Fibroblast of skin of back (primary cell): ENCODE data around the gene MACIR.

Source experiments
- DNase-seq: peaks from one replicate; pipeline ENCODE4 v3.0.0-alpha.2; 2013

The MACIR gene

DNA sequence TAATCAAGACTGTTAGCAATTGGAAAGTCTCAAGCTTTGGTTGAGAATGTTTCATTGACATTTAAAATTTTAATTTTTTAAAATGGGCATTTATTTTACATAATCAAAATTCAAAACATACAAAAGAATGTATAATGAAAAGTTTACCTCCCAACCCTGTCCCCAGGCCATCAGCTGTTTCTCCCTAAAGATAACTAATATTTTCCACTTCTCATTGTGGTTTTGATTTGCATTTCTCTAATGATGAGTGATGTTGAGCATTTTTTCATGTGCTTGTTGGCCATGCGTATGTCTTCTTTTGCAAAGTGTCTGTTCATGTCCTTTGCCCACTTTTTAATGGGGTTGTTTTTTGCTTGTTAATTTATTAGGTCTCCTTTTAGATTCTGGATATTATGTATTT, 11.4 kb upstream of the MACIR start:
- DNase-seq: no peak

DNA sequence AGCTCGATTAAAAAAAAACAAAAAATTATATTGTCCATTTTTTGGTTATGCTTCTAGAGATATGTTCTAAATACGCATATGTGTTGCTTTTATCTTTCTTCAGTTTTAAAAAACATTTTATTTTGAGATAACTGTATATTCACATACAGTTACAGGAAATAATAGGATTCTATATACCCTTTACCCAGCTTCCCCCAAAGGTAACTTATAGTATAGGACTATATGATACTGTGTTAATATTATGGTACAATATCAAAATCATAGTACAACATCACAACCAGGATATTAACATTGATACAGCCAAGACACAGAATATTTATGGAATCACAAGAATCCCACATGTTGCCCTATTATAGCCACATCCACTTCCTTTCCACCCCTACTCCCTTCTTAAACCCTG, 9.5 kb upstream of the MACIR start:
- peak; percentile 39 for DNase-seq

DNA sequence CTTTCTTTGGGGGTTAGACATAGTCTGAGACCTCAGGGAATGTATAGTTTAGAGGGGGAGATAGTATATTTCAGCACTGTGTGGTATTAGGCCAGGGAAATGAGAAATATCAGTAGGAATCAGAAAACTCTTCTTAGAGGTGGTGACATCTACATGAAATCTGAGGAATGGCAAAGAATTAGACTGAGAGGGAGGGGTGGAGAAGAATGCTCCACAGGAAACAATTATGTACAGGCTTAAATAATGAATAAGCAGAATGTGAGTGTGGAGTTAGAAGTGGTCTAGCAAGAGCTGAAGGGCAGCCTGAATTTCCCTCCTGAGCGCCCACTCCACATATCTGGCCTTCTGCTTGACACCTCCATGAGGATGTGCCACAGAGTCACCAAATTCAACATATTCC, 3.6 kb upstream of the MACIR start:
- peak; percentile 31 for DNase-seq

DNA sequence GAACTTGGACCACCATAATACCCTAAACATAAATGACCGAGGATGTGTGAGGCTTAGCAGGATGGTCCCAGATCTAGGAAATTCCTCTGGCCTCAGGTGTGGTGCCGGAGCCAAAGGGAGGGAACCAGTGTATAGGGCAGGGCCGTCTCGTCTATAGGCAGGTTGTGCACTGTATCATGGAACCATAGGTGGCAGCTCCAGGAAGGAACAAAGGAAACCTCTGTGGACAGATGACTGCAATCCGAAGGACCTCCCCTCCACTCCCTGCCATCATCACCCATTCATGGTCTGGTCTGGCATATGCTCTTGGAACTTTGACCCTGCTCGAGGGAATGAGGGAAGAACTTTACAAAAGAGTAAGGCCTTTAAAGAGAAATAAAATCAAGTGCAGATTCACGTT, 2.9 kb upstream of the MACIR start:
- DNase-seq: no peak

DNA sequence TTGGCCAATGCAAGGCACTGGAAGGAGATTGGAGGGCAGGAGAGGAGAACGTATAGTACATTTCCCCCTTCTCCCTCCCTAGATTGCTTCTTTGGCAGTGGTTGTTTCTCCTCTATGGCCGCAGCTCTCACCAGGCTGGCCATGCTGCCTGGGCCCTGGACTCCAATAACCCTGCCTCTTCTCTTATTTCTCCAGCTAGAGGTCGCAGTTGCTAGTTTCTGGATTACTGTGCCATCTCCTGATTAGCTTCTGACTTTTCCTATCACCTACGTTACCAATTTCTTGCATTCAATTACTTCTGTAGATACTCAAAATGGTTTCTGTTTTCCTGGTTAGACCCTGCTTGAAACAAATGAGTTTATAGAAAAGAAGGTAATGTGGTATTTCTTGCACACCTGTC, 2.4 kb upstream of the MACIR start:
- DNase-seq: no peak

DNA sequence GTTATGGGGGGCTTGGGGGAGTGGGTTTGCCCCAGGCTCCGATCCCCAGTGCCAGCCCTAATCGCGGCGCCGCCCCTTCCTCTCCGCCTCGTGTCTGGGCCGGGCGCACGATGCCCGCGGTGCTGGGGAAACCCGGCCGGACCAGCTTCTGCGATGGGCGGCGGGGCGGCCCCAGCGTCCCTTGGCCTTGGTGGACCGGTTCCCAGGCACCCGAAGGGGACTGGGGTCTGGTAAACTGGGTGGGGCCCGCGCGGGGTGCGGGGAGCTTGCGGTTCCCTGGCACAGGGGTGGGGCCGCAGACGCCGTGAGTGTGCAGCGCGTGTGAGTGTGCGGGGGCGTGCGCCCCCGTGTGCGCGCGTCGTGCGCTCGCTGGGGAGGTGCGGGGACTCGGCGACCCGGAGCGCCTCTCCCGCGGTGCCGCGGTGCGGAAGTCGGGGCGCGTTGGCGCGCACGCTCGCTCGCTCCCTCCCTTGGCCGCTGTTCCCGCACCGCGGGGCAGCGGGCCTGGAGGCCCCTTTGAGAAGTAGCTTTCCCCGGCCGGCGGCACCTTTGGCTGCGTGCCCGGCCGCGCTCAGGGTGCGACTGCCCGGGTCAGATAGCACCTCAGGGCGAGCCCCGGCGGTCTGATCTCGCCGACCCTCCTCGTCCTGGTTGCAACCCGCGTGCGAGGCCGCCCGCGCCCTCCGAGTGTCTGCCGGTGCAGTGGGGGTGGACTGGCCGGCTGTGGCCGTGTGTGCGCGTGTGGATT, 568 bp downstream of the MACIR start:
- DNase-seq: peak; percentile 50

DNA sequence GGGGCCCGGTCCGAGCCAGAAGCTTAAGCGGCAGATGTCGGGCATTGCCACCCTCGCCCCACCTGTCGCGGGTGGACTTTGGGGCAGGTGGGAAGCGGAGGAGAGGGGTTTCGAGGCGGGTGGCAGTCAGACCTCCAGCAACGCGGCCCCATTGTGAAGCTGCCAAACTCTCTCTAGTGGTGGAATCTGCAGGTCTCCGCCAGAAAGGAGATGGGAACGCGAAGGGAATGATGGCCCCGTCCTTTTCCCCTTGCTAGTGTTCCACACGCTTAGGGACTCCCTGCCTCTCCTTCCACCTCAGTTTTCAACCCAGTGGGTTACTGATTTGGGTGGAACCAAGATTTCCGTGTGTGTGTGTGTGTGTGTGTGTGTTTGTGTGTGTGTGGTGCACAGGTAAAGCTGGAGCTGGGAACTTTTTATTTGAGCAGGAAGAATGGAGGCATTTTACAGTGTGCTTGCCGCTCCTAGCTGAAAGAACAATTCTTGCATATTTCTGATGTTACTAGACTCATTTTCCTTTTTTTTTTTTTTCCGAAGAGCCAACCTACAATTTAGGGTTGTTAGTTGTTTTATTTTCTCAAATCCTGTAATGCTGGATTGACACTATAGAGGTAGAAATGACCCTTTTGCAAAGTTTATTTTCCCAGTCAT, 1.3 kb downstream of the MACIR start:
- DNase-seq: peak; percentile 44

DNA sequence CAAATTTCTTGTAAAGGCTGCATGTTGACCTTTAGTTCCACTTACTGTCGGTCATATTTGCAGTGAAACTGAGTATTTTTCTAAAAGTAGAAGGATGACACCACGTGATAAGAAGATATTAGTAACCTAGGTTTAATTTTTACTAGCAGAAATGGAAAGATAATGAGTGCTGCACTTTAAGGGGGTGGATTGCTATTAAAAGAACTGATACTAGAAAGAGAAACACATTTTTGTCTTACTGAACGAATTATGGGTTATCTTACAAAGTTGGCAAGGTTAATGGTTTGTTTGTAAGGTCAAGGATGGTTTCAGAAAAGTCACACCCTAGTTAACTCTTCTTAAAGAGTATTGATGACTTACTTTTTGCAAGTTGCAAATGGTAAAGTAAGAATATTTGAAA, 2.4 kb downstream of the MACIR start:
- no peak for DNase-seq

DNA sequence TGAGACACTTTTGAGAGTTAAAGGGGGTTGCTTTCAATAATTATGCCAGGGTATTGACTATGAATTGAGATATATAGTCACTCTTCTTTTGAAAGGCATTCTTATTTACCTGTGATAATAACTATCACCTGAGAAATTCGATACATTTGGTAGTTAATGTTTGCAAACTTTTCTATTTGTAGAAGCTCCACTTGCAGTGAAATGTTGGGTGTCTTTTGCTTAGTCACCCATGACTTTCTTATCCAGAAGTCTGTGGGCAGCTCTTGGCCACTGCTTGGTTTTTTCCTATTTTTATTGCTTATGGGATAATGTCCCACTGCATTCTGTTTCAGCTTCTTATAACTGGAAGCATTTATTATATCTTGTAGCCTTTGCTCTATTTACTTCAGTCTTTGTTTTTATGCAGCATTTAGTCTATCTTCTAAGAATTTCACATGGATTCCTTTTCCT, 3.9 kb downstream of the MACIR start:
- peak; percentile 29 for DNase-seq

DNA sequence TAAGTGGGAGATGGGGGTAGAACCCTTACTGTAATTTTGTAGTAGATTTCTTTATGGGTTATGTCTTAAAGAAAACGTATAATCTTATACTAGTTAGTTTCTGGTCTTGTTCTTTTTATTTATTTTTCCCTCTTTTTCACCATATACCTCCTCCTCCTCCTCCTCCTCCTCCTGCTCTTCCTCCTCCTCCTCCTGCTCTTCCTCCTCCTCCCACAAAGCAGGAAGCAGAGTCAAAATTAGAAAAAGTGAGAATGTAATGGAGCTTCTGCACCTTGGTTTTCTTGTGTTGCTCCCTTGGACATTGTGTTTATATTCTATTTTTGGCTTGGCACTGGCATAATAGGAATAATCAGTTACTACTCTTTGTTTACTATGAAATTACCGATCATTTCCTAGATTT, 4.5 kb downstream of the MACIR start:
- no peak for DNase-seq

DNA sequence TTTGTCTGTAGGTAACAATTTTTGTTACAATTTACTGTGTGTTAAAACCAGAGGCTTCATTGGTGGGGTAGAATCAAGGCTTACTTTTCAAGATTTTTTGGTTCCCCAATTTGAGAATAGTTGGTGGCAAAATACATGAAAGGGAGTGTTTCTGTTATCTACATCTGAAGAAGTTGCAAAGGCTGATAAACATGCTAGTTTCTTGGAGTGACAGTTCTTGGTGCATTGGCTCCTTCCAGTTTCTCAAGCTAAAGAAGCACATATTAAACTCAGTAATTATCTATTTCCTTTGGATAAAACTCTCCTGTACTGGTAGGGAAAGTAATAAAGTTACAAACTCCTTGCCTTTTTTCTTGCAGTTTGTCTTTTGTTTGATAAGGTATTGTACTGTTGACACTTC, 5.9 kb downstream of the MACIR start:
- no peak for DNase-seq

DNA sequence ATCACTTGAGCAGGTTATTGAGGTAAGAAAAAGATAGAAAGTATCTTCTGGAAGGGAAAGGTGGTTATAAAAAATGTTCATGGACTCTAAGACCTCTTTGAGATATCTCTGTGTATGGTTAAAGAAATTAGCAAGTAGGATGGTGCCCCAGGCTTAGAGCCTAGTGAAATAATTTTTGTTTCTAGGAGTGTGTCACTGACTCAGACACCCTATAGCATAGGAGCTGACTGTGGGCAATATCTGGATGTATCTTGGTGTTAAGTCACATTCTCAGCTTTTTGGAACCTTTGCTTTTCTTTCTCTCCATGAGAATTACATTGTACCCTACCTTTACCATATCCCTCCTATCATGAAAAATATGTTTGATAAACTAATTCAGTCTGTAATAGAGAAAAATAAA, 12.0 kb downstream of the MACIR start:
- no peak for DNase-seq

DNA sequence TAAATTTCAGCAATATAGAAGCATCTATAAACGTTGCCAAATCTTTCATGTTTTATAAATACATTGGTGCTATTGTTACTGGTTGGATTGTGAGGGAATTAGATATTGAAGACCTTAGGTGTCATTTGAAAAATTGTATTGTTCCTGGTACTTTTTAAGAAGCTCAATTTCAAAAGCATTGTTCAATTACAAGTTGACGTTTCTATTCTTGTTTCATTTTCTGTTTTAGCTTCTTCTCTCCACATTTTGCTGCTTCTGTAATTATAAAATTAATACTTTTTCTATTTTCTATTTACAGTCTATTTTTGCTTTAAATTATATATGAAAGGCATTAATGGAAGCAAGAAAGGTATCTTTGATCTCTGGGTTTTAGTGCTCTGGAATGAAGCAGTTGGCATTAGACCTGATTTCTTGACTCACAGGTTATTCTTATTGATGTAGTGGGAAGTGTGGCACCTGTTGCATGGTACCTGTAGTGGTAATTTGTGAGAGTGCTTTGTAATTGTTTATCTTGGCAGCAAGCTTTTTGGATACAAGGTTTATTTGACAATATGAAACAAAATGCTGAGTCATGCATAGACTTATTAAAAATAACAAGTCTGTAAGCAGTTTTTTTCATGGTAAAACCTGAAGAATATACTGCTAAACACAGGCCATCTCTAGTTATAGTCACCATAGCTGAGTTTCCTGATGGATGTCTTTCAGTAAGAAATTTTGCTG, 13.2 kb downstream of the MACIR start:
- peak; percentile 13 for DNase-seq

DNA sequence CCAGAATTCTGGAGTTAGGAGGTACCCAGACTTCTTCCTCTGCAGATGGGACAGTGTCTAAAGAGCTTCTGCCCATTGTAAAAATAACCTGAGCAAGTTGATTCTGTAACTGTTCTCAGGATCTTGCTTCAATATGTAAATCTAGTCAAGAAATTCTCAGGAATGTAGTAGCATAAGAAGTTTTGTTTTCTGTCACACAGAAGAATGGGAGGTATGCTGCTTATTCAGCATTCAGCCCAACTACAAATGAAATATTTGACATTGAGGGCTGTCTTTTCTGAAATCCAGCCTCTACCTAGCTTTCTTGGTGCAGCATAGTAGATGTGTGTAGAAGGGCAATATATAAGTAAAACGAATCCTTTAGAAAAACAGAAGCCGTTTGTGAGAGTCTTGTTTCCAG, 13.8 kb downstream of the MACIR start:
- DNase-seq: peak; percentile 25

DNA sequence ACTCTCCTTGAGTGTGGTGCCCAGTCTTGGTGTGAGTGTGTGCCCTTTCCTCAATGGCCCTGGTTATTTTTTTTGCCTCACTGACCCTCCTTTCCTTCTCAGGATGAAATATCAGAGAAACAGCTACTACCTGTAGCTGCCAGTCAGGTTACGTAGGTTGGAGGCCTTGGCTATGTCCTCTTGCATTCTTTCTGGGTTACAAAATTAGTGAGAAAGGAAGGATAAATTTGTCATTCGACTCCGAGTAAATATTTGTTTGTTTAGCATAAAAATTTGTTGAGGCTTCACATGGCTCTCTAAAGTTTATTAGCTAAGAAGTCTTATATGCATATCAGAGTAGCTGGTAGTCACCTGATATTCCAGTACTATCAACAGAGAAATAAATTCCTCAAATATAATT, 15.4 kb downstream of the MACIR start:
- no peak for DNase-seq

DNA sequence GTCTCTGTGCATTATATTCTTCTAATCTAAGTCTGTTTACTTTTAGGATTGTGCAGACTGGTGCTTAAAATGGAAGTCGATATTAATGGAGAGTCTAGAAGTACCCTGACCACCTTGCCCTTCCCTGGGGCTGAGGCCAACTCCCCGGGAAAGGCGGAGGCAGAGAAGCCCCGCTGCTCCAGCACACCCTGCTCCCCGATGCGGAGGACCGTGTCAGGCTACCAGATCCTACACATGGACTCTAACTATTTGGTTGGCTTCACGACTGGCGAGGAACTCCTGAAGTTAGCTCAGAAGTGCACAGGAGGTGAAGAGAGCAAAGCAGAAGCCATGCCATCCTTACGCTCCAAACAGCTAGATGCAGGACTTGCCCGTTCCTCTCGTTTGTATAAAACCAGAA, 17.3 kb downstream of the MACIR start:
- DNase-seq: no peak

DNA sequence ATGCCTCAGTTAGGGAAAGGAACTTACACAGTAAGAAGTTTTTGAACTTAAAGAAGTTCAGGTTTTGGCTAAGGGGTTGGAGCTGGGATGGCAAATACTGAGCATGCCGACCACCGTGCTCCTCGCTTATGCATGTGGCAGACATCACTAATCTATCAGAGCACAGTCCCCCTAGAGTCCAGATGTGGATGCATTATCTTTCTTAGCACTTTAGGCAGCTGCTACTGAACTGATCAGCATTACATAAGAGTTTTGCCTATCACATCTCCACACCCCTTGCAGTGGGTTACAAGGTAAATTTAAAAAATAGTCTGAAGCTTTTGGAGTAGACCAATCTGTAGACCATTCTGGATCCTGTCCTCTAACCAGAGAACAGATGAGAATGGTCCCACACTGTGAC, 22.4 kb downstream of the MACIR start:
- no peak for DNase-seq

DNA sequence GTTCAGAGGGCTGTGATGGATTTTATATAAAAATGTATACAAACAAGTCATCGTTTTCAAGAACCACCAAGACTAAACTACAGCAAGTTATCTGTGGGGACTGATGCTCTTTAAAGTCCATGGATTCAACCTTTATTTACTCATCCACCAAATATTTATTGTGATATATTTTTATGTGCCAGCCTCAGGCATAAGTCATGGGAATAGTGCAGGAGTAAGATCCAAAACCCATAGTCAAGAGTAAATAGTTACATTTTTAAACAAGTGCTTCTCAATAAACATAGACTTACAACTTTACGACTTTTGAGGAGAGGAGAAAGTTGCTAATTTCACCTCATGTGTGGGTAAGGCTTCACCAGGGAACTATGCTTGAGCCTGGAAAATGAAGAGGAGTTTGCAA, 24.6 kb downstream of the MACIR start:
- no peak for DNase-seq

DNA sequence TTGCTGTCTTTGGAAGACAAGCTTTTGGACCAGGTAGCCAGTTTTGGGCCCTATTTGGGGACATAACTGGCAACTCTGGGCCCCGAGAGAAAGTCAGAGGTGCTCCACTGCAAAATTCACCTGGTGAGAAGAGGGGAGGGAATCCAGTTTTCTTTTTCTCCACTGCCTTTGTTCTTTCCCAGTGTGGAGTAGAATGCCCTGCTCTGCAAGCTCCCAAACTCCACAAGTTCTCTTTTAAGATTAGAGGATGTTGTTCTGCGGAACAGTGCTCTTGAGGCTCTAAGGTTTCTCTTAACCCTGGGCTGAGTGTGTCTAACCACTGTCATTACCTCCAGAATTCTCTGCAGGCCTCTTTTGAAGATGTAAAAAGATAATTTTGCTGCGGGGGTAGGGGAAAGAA, 25.3 kb downstream of the MACIR start:
- DNase-seq: no peak

DNA sequence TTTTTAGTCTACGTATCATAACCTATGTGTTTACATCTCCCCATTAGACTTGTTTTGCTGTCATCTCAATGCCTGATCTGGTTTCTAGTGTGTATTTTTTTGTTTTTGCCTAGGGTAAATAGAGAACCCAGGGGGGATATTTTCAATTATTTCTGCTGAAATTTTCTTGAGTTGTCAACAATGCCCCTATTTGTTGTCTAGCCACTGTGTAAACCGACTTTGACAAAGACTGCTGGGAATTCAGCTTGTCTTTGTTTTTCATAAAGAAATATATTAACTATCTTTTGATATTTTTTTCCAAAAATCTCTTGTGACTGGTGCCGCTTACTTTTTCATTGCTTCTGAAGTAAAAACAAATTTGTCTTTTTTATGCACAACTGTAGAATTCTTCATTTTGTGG, 28.1 kb downstream of the MACIR start:
- no peak for DNase-seq

DNA sequence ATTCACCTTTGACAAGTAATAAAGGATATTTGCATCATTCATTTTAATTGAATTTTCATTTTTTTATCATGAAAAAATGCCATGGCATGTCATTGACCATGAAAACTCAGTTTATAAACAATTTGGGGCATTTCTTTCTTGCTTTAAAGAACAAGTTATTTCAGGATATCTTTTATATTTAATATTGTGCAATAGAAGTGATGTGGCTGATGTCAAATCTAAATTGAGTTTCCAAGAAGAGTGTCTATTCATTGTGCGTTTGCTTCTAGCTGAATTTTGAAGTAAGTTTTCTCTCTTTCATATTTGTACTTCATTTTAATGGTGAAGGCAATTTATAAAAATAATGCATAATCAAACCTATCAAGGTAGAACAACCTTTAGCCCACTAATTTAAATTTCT, 30.5 kb downstream of the MACIR start:
- DNase-seq: no peak

DNA sequence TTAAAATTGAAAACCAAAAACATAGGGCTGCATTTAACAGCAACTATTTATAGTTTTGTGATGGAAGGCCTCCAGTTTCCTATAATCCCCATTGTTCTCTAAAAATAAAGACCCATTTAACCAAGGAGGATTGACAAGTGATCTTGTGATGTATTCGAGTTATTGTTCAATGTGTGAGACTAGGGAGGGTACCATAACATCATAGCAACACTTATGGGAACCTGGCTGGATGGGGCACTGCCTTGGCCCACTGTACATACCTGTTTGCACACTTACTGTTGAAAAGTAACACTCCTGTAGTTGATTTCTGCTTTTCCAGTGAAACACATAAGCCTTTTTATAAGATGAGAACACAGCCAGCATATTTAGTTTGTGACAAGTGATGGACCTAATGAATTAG, 32.3 kb downstream of the MACIR start:
- no peak for DNase-seq

DNA sequence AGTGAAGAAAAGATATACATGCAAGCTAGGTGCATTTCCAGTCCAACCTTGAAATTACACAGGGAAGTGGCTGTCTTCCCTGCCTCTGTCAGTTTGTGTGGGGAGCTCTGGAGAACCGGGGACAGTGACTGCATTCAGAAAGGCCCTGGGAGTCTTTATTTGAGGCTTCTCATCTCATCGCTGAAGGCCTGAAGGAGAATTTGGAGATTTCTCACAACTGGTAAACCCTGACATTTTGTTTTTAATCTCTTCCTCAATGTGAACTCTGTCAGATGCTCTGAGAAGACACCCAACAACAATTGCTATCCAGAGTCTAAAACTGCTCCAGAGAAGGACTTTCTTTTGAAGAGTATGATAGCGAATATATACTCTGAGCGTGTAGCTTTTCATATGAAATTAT, 33.0 kb downstream of the MACIR start:
- no peak for DNase-seq

DNA sequence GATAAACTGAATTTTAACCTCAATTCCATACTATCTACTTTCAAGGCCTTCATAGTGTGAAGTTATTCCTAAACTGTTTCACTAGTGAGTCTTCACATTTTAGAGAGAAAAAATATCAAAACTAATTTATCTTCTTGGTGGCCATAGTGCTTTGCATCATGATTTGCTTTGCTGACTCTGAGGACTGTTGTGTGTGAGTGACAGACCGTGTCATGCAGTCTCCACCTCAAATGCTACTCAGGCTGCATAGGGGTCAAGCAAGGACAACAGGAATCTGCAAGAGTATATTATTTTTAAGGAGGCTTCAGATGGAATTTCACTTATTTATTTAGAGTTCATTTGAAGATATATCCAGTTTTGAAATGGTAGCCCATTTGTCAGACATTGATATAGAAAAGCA, 34.5 kb downstream of the MACIR start:
- DNase-seq: peak; percentile 6
